ENCODE measurements around the gene LUZP1. TPM values are rescaled to one million over a fixed set of nuclear protein-coding genes. Genes with fewer than 3 reads are reported as not detected.
A peak's percentile ranks its signal among the peaks of the same experiment; 100 is the strongest.

LUZP1 gene
- total and polyA plus RNA-seq, 4 donors, result 2.6 to 9.3 (median 5.1) TPM

- Histone ChIP-seq H3K9me3 (ENCODE audit: control insufficient read depth in 4 of 4, low read length in 3 of 4) (no peaks in the 10 kb centered on the region), H3K4me3 (ENCODE audit: low read depth in 1 of 3, low read length in 3 of 3) (no peak overlapping the region), H3K36me3 (ENCODE audit: control insufficient read depth in 4 of 4, insufficient read depth in 3 of 4, low read depth in 1 of 4, low read length in 3 of 4) (peaks cover 0 to 5% (median under 1%) of the 10 kb centered on the region in 4 donors), H3K4me1 (ENCODE audit: control insufficient read depth in 4 of 4, insufficient read depth in 4 of 4, low read length in 3 of 4) (peaks cover 0 to 9% (median 5%) of the 10 kb centered on the region in 4 donors), H3K27me3 (ENCODE audit: control insufficient read depth in 4 of 4, insufficient read depth in 4 of 4, low read length in 3 of 4) (no peaks in the 10 kb centered on the region), H3K27ac (ENCODE audit: low read depth in 1 of 2, low read length in 2 of 2) (no peak overlapping the region), H3K9ac (ENCODE audit: low read depth in 1 of 2, low read length in 2 of 2) (no peak overlapping the region)
- 51% methylated on average over 12 of the region's 12 CpGs for WGBS
- DNase-seq (ENCODE audit: low spot score), result peak; percentile 55
- TF ChIP-seq HNF4G (IDR thresholded peaks at IDR 0.05) (no peak), FOXA2 (IDR thresholded peaks at IDR 0.05) (no peak), HNF4A (conservative IDR thresholded peaks at IDR 0.05) (no peak), FOXA1 (IDR thresholded peaks at IDR 0.05) (no peak), SP1 (IDR thresholded peaks at IDR 0.05) (no peak), REST (IDR thresholded peaks at IDR 0.05) (no peak), ATF3 (IDR thresholded peaks at IDR 0.05) (no peak), JUND (IDR thresholded peaks at IDR 0.05) (no peak), YY1 (IDR thresholded peaks at IDR 0.05) (no peak), MAX (IDR thresholded peaks at IDR 0.05) (no peak), TAF1 (conservative IDR thresholded peaks at IDR 0.05) (no peak), EGR1 (IDR thresholded peaks at IDR 0.05; ENCODE audit: low read depth in 2 of 2) (no peak), RXRA (IDR thresholded peaks at IDR 0.05) (peak in 1 of 2 donors; percentile 10), RAD21 (IDR thresholded peaks at IDR 0.05) (peak; percentile 99 to 100), NR2F2 (IDR thresholded peaks at IDR 0.05) (no peak), CTCF (IDR thresholded peaks at IDR 0.05; ENCODE audit: low read depth, low read length, missing input control) (peak; percentile 97), ZBTB33 (IDR thresholded peaks at IDR 0.05) (no peak), GABPA (IDR thresholded peaks at IDR 0.05 in 1 of 2, conservative IDR thresholded peaks at IDR 0.05 in 1 of 2) (no peak)
Measured at GRCh38 chr1:23098463-23099170, 70.0 kb downstream of the LUZP1 start.

Measured in liver (tissue), 9 donors.